H1 (cell line): ENCODE data around the gene CSRNP3. TPM values are rescaled to one million over a fixed set of nuclear protein-coding genes. Genes with fewer than 3 reads are reported as not detected.

Experiments used
- CHD2 ChIP-seq: IDR thresholded peaks from 2 replicates; pipeline ENCODE4 v1.6.1; 2012; ENCODE audit warnings: low read length, improper control_type of control experiment
- GABPA ChIP-seq: IDR thresholded peaks from 2 replicates; pipeline ENCODE4 v1.6.1; 2011; ENCODE audit warnings: mild to moderate bottlenecking, low read length, moderate library complexity, borderline replicate concordance; ENCODE audit not compliant: insufficient read depth
- polyA plus RNA-seq, 7 experiments: library from polyadenylated mRNA; depleted of rRNA in 3 of 7; stranded (reverse) in 5 of 7; unstranded in 2 of 7; fragments of >200 nt in 5 of 7; fragments of 200-250 nt in 2 of 7; gene quantifications; 1 replicate in 5 of 7; 2 replicates in 1 of 7; 4 replicates in 1 of 7; pipeline versions ENCODE4 v1.2.1 to v1.2.3, GENCODE V29; 2011 to 2013; ENCODE audit warnings: missing spikeins in 2 of 7, mixed read lengths in 2 of 7
- total RNA-seq: library from RNA; stranded (reverse); fragmentation: NEBNext Ultra II Directional; extraction: Animal tissue kit (Norgen Biotek cat#: 25700); gene quantifications from 2 replicates; pipeline ENCODE4 v1.2.1, GENCODE V29; 2021

CSRNP3 gene
- total and polyA plus RNA-seq, 2 of the 8 experiments (the other 6 are each of a cell fraction or from before 2014, with no cell fraction given) = 1.3 to 6.5 TPM

GRCh38 chr2:165466386-165466785, 3.1 kb upstream of the CSRNP3 start (continued):
- TF ChIP-seq GABPA (no peak), CHD2 (no peak)
